ENCODE data around the gene HOXD13.

- TF ChIP-seq, protein P1, sequence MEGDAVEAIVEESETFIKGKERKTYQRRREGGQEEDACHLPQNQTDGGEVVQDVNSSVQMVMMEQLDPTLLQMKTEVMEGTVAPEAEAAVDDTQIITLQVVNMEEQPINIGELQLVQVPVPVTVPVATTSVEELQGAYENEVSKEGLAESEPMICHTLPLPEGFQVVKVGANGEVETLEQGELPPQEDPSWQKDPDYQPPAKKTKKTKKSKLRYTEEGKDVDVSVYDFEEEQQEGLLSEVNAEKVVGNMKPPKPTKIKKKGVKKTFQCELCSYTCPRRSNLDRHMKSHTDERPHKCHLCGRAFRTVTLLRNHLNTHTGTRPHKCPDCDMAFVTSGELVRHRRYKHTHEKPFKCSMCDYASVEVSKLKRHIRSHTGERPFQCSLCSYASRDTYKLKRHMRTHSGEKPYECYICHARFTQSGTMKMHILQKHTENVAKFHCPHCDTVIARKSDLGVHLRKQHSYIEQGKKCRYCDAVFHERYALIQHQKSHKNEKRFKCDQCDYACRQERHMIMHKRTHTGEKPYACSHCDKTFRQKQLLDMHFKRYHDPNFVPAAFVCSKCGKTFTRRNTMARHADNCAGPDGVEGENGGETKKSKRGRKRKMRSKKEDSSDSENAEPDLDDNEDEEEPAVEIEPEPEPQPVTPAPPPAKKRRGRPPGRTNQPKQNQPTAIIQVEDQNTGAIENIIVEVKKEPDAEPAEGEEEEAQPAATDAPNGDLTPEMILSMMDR (IDR thresholded peaks at IDR 0.05), result no peak
- TF ChIP-seq POLR2A (IDR thresholded peaks at IDR 0.05), result no peak
Measured at GRCh38 chr2:176080540-176081375, 11.8 kb upstream of the HOXD13 start.

Data from uterus (tissue), 2 donors.